Stimulated activated CD4-positive, alpha-beta T cell treated with anti-CD3 and anti-CD28 coated beads, Interleukin-15, amount 100 ng/mL, for 48 hours (primary cell): ENCODE results near the gene RNMT.

Experiments
- DNase-seq, 2 donors: peaks; one replicate each; pipeline ENCODE4 v3.0.0-alpha.2; 2020; ENCODE audit warnings: low read depth in 2 of 2

The RNMT gene

GRCh38 chr18:13811993-13812392 lies 85.5 kb downstream of the RNMT start:
- no peak for DNase-seq

GRCh38 chr18:13813271-13813849 lies 86.9 kb downstream of the RNMT start:
- DNase-seq: peak in 1 of 2 donors; percentile 43
